HUES64 (cell line): ENCODE data around the gene ART3.

Experiments
- H3K27ac ChIP-seq: 2 replicates; pipeline ENCODE4 v1.7.0; 2013; ENCODE audit warnings: low read depth, low read length, inconsistent platforms
- H3K27me3 ChIP-seq: 2 replicates; pipeline ENCODE4 v1.6.1; 2013; ENCODE audit warnings: mild to moderate bottlenecking, low read length; ENCODE audit not compliant: insufficient read depth
- H3K36me3 ChIP-seq: 2 replicates; pipeline ENCODE4 v1.6.1; 2013; ENCODE audit warnings: mild to moderate bottlenecking, low read length; ENCODE audit not compliant: insufficient read depth
- H3K4me1 ChIP-seq: 2 replicates; pipeline ENCODE4 v1.6.1; 2013; ENCODE audit warnings: mild to moderate bottlenecking, low read length, moderate library complexity; ENCODE audit not compliant: insufficient read depth
- H3K4me3 ChIP-seq: 2 replicates; pipeline ENCODE4 v1.5.1; 2013; ENCODE audit warnings: mild to moderate bottlenecking, low read length, moderate library complexity
- H3K9ac ChIP-seq: 2 replicates; pipeline ENCODE4 v1.6.1; 2013; ENCODE audit warnings: mild to moderate bottlenecking, low read depth, low read length
- H3K9me3 ChIP-seq: 2 replicates; pipeline ENCODE4 v1.6.1; 2013; ENCODE audit warnings: low read depth, low read length; ENCODE audit not compliant: insufficient read depth
- whole genome bisulfite sequencing: fragments of 150-250, 120-280 bp; methylation state at CpG from one replicate; pipeline ENCODE4 v1.1.7; 2013; ENCODE audit warnings: missing lambda C conversion rate; 5-methylcytosine and 5-hydroxymethylcytosine counted together

The ART3 gene

GRCh38 chr4:76074993-76075600 is 588 bp downstream of the ART3 start:
- H3K9ac ChIP-seq, result no peak overlapping the region
- H3K4me1 ChIP-seq, result peaks cover 22% of the 10 kb centered on the region
- H3K9me3 ChIP-seq, result no peaks in the 10 kb centered on the region
- H3K27me3 ChIP-seq, result no peaks in the 10 kb centered on the region
- no peak overlapping the region for H3K4me3 ChIP-seq
- no peak overlapping the region for H3K27ac ChIP-seq
- H3K36me3 ChIP-seq, result no peaks in the 10 kb centered on the region
- 94% methylated on average over 1 of the region's 4 CpGs for WGBS

GRCh38 chr4:76078033-76078613 is 3.6 kb downstream of the ART3 start:
- peaks cover 10% of the 10 kb centered on the region for H3K4me1 ChIP-seq
- H3K9me3 ChIP-seq, result no peaks in the 10 kb centered on the region
- no peak overlapping the region for H3K27ac ChIP-seq
- no peaks in the 10 kb centered on the region for H3K27me3 ChIP-seq
- no peak overlapping the region for H3K9ac ChIP-seq
- no peaks in the 10 kb centered on the region for H3K36me3 ChIP-seq
- WGBS, result 92% methylated on average over 4 of the region's 4 CpGs
- no peak overlapping the region for H3K4me3 ChIP-seq

GRCh38 chr4:76083386-76083988 is 9.0 kb downstream of the ART3 start:
- H3K4me1 ChIP-seq, result no peaks in the 10 kb centered on the region
- H3K27ac ChIP-seq, result no peak overlapping the region
- no peak overlapping the region for H3K4me3 ChIP-seq
- 91% methylated on average over 2 of the region's 3 CpGs for whole genome bisulfite sequencing
- no peak overlapping the region for H3K9ac ChIP-seq
- no peaks in the 10 kb centered on the region for H3K27me3 ChIP-seq
- no peaks in the 10 kb centered on the region for H3K9me3 ChIP-seq
- no peaks in the 10 kb centered on the region for H3K36me3 ChIP-seq

GRCh38 chr4:76084542-76084941 is 10.0 kb downstream of the ART3 start:
- Histone ChIP-seq H3K36me3 (no peaks in the 10 kb centered on the region), H3K27me3 (no peaks in the 10 kb centered on the region), H3K4me1 (no peaks in the 10 kb centered on the region), H3K4me3 (no peak overlapping the region), H3K27ac (no peak overlapping the region), H3K9ac (no peak overlapping the region), H3K9me3 (no peaks in the 10 kb centered on the region)
- WGBS, result 100% methylated on average over 1 of the region's 1 CpG

- Histone ChIP-seq H3K27ac (no peak overlapping the region), H3K27me3 (no peaks in the 10 kb centered on the region), H3K9me3 (no peaks in the 10 kb centered on the region), H3K9ac (peak overlapping the region; percentile 11; the same call in 1 of the 2 replicates), H3K36me3 (no peaks in the 10 kb centered on the region), H3K4me1 (no peaks in the 10 kb centered on the region), H3K4me3 (no peak overlapping the region; the same call in 1 of the 2 replicates)
- 37% methylated on average over 12 of the region's 13 CpGs for WGBS
Observed at GRCh38 chr4:76087007-76087769, 12.7 kb downstream of the ART3 start.

- Histone ChIP-seq H3K9me3 (no peaks in the 10 kb centered on the region), H3K27ac (no peak overlapping the region), H3K4me3 (no peak overlapping the region), H3K36me3 (no peaks in the 10 kb centered on the region), H3K9ac (no peak overlapping the region), H3K4me1 (no peaks in the 10 kb centered on the region; the same call in 1 of the 2 replicates), H3K27me3 (no peaks in the 10 kb centered on the region)
- 89% methylated on average over 2 of the region's 2 CpGs for WGBS
Observed at GRCh38 chr4:76088719-76089118, 14.2 kb downstream of the ART3 start.

GRCh38 chr4:76090241-76090691 is 15.8 kb downstream of the ART3 start:
- Histone ChIP-seq H3K4me3 (no peak overlapping the region), H3K27me3 (no peaks in the 10 kb centered on the region), H3K36me3 (no peaks in the 10 kb centered on the region), H3K9me3 (no peaks in the 10 kb centered on the region), H3K27ac (no peak overlapping the region), H3K4me1 (no peaks in the 10 kb centered on the region; the same call in 1 of the 2 replicates), H3K9ac (no peak overlapping the region)
- WGBS, result 87% methylated on average over 7 of the region's 7 CpGs

GRCh38 chr4:76091052-76091451 is 16.5 kb downstream of the ART3 start:
- Histone ChIP-seq H3K27me3 (no peaks in the 10 kb centered on the region), H3K9ac (no peak overlapping the region), H3K4me1 (no peaks in the 10 kb centered on the region; the same call in 1 of the 2 replicates), H3K36me3 (no peaks in the 10 kb centered on the region), H3K4me3 (no peak overlapping the region), H3K9me3 (no peaks in the 10 kb centered on the region), H3K27ac (no peak overlapping the region)
- no CpG with 5 or more reads among the region's 2 CpGs for WGBS

GRCh38 chr4:76095568-76095967 is 21.1 kb downstream of the ART3 start:
- Histone ChIP-seq H3K36me3 (no peaks in the 10 kb centered on the region), H3K4me3 (no peak overlapping the region), H3K9ac (no peak overlapping the region), H3K4me1 (no peaks in the 10 kb centered on the region; the same call in 1 of the 2 replicates), H3K27me3 (no peaks in the 10 kb centered on the region), H3K9me3 (no peaks in the 10 kb centered on the region), H3K27ac (no peak overlapping the region)

- no peak overlapping the region for H3K27ac ChIP-seq
- H3K9me3 ChIP-seq, result no peaks in the 10 kb centered on the region
- no peak overlapping the region for H3K9ac ChIP-seq
- H3K27me3 ChIP-seq, result no peaks in the 10 kb centered on the region
- WGBS, result 96% methylated on average over 3 of the region's 3 CpGs
- no peak overlapping the region for H3K4me3 ChIP-seq
- no peaks in the 10 kb centered on the region for H3K36me3 ChIP-seq
- no peaks in the 10 kb centered on the region; the same call in 1 of the 2 replicates for H3K4me1 ChIP-seq
Observed at GRCh38 chr4:76096076-76096475, 21.6 kb downstream of the ART3 start.

- Histone ChIP-seq H3K36me3 (no peaks in the 10 kb centered on the region), H3K4me1 (no peaks in the 10 kb centered on the region), H3K27ac (no peak overlapping the region), H3K9me3 (no peaks in the 10 kb centered on the region), H3K9ac (no peak overlapping the region), H3K27me3 (peaks cover 16% of the 10 kb centered on the region), H3K4me3 (no peak overlapping the region)
- 95% methylated on average over 3 of the region's 3 CpGs for WGBS
Observed at GRCh38 chr4:76105652-76106051, 31.1 kb downstream of the ART3 start.
